Activated T-cell treated with anti-CD3 and anti-CD28 coated beads, Interleukin-2, amount 50 U/mL, for 72 hours (primary cell): Measurements from ENCODE around the gene BMAL1. TPM values are rescaled to one million over a fixed set of nuclear protein-coding genes. Genes with fewer than 3 reads are reported as not detected.
A peak's percentile ranks its signal among the peaks of the same experiment; 100 is the strongest.
"Not testable (repeated sequence)": the region's sequence is repeated elsewhere in the genome, so short reads cannot be mapped to it uniquely, and the experiment has no call there.

ENCODE experiments used
- ATAC-seq, 2 donors: fragments of 150-1000 bp; cut with Tn5 transposase; replicated peaks in 1 of 2; 2 replicates each; pipeline ENCODE4 v1.10.0; 2021; ENCODE audit warnings: moderate library complexity in 2 of 2, mild to moderate bottlenecking in 1 of 2
- DNase-seq, 2 donors: peaks; one replicate each; pipeline ENCODE4 v3.0.0; 2021 to 2022; ENCODE audit warnings: mixed read lengths in 1 of 2
- H3K27ac Mint-ChIP-seq: one replicate; pipeline ENCODE4 v1.8.0; 2022; ENCODE audit warnings: mild to moderate bottlenecking, moderate library complexity, mixed read lengths
- H3K27me3 Mint-ChIP-seq: one replicate; pipeline ENCODE4 v1.8.0; 2022; ENCODE audit warnings: low read depth, mixed read lengths
- H3K36me3 Mint-ChIP-seq, 2 donors: one replicate each; pipeline ENCODE4 v1.8.0; 2022; ENCODE audit warnings: mixed read lengths in 2 of 2, mild to moderate bottlenecking in 1 of 2; ENCODE audit not compliant: insufficient read depth in 2 of 2
- H3K4me1 Mint-ChIP-seq: one replicate; pipeline ENCODE4 v1.8.0; 2022; ENCODE audit warnings: low read depth, mixed read lengths
- H3K4me3 Mint-ChIP-seq, 2 donors: one replicate each; pipeline ENCODE4 v1.8.0; 2022; ENCODE audit warnings: mild to moderate bottlenecking in 2 of 2, mixed read lengths in 2 of 2, moderate library complexity in 2 of 2
- H3K9me3 Mint-ChIP-seq, 2 donors: one replicate each; pipeline ENCODE4 v1.8.0; 2022; ENCODE audit warnings: mixed read lengths in 2 of 2
- total RNA-seq, 2 donors: library from RNA; stranded (reverse); gene quantifications; one replicate each; pipeline ENCODE4 v1.2.3, GENCODE V29; 2022

Gene BMAL1
- total RNA-seq, 2 donors from 2014 or later = 29.6 to 43.5 TPM

DNA sequence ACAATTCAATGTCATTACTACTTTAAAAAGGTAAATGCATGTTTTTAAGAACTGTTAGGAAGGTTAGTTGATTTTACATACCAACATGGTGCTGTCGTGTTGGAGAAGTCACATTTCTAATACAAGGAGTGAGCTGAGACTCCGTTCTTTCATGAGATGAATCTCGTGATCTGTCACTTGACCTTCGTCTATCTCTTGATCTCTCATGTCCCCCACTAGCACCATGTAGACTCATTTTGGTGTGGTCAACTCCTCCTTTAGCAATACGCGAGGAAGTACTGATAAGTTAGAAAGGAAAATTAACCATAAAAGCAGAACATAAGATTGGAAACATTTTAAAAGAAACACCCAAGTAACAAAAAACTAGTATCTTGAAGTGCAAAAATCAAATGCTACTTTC is 144.0 kb downstream of the BMAL1 start:
- no peak overlapping the region for H3K4me3 Mint-ChIP-seq
- H3K27ac Mint-ChIP-seq = no peak overlapping the region
- H3K27me3 Mint-ChIP-seq = no peaks in the 10 kb centered on the region
- peaks cover 0 to under 1% of the 10 kb centered on the region in 2 donors for H3K9me3 Mint-ChIP-seq
- peaks cover 14% of the 10 kb centered on the region for H3K4me1 Mint-ChIP-seq
- no peak for ATAC-seq
- peaks cover 0 to 3% of the 10 kb centered on the region in 2 donors for H3K36me3 Mint-ChIP-seq
- no peak for DNase-seq

GRCh38 chr11:13423372-13423771 is 145.8 kb downstream of the BMAL1 start:
- DNase-seq = no peak
- peaks cover 14% of the 10 kb centered on the region for H3K4me1 Mint-ChIP-seq
- no peak for ATAC-seq
- H3K27ac Mint-ChIP-seq = no peak overlapping the region
- peaks cover 4 to 7% of the 10 kb centered on the region in 2 donors for H3K9me3 Mint-ChIP-seq
- H3K4me3 Mint-ChIP-seq = no peak overlapping the region
- no peaks in the 10 kb centered on the region for H3K27me3 Mint-ChIP-seq
- peaks cover 5 to 15% of the 10 kb centered on the region in 2 donors for H3K36me3 Mint-ChIP-seq

GRCh38 chr11:13427440-13427839 is 149.8 kb downstream of the BMAL1 start:
- Mint-ChIP-seq H3K27ac (no peak overlapping the region), H3K36me3 (peaks cover 9 to 26% of the 10 kb centered on the region in 2 donors), H3K9me3 (peaks cover 8 to 9% of the 10 kb centered on the region in 2 donors), H3K27me3 (no peaks in the 10 kb centered on the region), H3K4me1 (peaks cover 17% of the 10 kb centered on the region), H3K4me3 (no peak overlapping the region)
- no peak for ATAC-seq
- DNase-seq = no peak

DNA sequence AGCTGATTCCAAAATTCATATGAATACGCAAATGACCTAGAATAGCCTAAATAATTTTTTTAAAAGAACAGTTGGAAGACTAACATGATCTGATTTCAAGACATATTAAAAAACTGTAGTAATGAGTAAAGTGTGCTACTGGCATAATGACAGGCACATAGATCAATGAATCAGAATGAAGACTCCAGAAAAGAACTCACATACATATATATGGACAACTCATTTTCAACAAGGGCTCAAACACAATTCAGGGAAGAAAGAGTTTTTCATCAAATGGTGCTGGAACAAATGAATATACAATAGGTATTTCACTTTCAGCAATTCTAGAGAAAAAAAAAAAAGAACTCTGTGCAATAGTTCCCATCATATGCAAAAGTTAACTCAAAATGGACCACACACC is 151.7 kb downstream of the BMAL1 start:
- peaks cover 8 to 9% of the 10 kb centered on the region in 2 donors for H3K9me3 Mint-ChIP-seq
- H3K4me1 Mint-ChIP-seq = peaks cover 11% of the 10 kb centered on the region
- ATAC-seq (peak in 1 of 2 donors; percentile 53), DNase-seq (no peak)
- peak overlapping the region; percentile 91 for H3K27ac Mint-ChIP-seq
- H3K27me3 Mint-ChIP-seq = no peaks in the 10 kb centered on the region
- H3K4me3 Mint-ChIP-seq = peak overlapping the region in 1 of 2 donors; percentile 16
- peaks cover 9 to 26% of the 10 kb centered on the region in 2 donors for H3K36me3 Mint-ChIP-seq

DNA sequence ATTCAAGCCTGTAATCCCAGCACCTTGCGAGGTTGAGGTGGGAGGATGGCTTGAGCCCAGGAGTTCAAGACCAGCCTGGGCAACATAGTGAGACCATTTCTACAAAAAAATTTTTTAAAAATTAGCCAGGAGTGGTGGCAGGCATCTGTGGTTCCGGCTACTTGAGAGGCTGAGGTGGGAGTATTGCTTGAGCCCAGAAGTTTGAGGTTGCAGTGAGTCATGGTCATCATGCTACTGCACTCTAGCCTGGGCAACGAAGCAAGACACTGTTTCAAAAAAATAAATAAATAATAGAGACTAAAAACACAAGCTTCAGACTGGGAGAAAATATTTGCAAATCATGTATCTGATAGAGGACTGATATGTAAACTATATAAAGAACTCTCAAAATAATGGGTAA is 152.2 kb downstream of the BMAL1 start:
- H3K36me3 Mint-ChIP-seq = peaks cover 9 to 26% of the 10 kb centered on the region in 2 donors
- ATAC-seq = no peak
- no peak for DNase-seq
- no peaks in the 10 kb centered on the region for H3K27me3 Mint-ChIP-seq
- H3K4me1 Mint-ChIP-seq = peaks cover 16% of the 10 kb centered on the region
- peaks cover 8 to 9% of the 10 kb centered on the region in 2 donors for H3K9me3 Mint-ChIP-seq
- H3K27ac Mint-ChIP-seq = peak overlapping the region; percentile 91
- peak overlapping the region in 1 of 2 donors; percentile 16 for H3K4me3 Mint-ChIP-seq

- Mint-ChIP-seq H3K27ac (no peak overlapping the region), H3K4me1 (peaks cover 24% of the 10 kb centered on the region), H3K36me3 (peaks cover 4 to 12% of the 10 kb centered on the region in 2 donors)
Observed at GRCh38 chr11:13433437-13433836, 155.8 kb downstream of the BMAL1 start.

GRCh38 chr11:13434247-13435205 is 156.9 kb downstream of the BMAL1 start:
- DNase-seq (no peak), ATAC-seq (no peak)
- H3K27ac Mint-ChIP-seq = no peak overlapping the region
- peaks cover 0 to 2% of the 10 kb centered on the region in 2 donors for H3K9me3 Mint-ChIP-seq
- peaks cover 3 to 4% of the 10 kb centered on the region in 2 donors for H3K36me3 Mint-ChIP-seq
- no peaks in the 10 kb centered on the region for H3K27me3 Mint-ChIP-seq
- no peak overlapping the region for H3K4me3 Mint-ChIP-seq
- peaks cover 19% of the 10 kb centered on the region for H3K4me1 Mint-ChIP-seq

More at GRCh38 chr11:13433437-13433836, 155.8 kb downstream of the BMAL1 start:
- DNase-seq (no peak), ATAC-seq (no peak)
- H3K4me3 Mint-ChIP-seq = no peak overlapping the region
- H3K9me3 Mint-ChIP-seq = peaks cover 2 to 6% of the 10 kb centered on the region in 2 donors
- H3K27me3 Mint-ChIP-seq = no peaks in the 10 kb centered on the region

GRCh38 chr11:13436836-13437235 is 159.2 kb downstream of the BMAL1 start:
- H3K27ac Mint-ChIP-seq, ATAC-seq, H3K36me3 Mint-ChIP-seq, H3K4me3 Mint-ChIP-seq, DNase-seq, H3K9me3 Mint-ChIP-seq, H3K27me3 Mint-ChIP-seq: not testable (repeated sequence)
- H3K4me1 Mint-ChIP-seq = peaks cover 25% of the 10 kb centered on the region

Other genes with a start within 250 kb of the BMAL1 start
- 10 to 100 TPM; 19.8 to 21.5 TPM for gene BTBD10, start 185.4 kb downstream of the BMAL1 start, total RNA-seq
- gene PTH, start 218.2 kb downstream of the BMAL1 start, total RNA-seq = not detected